GM10266 (cell line): ENCODE data around the gene PTPRA.

Experiments used
- DNase-seq: peaks from one replicate; pipeline ENCODE4 v3.0.0; 2012; ENCODE audit errors: extremely low spot score
- CTCF ChIP-seq: IDR thresholded peaks from 2 replicates; pipeline ENCODE4 v1.5.1; 2012; ENCODE audit warnings: mild to moderate bottlenecking, low read depth; ENCODE audit not compliant: control insufficient read depth, insufficient read depth; ENCODE audit errors: missing control alignments

The PTPRA gene

GRCh38 chr20:2917266-2917665 lies 44.0 kb downstream of the PTPRA start:
- DNase-seq: no peak
- no peak for TF ChIP-seq CTCF

- TF ChIP-seq CTCF: no peak
- no peak for DNase-seq
Measured at GRCh38 chr20:2918096-2919049, 45.1 kb downstream of the PTPRA start.

- no peak for TF ChIP-seq CTCF
- DNase-seq: no peak
Measured at GRCh38 chr20:2919518-2920245, 46.4 kb downstream of the PTPRA start.

- no peak for TF ChIP-seq CTCF
- no peak for DNase-seq
Measured at GRCh38 chr20:2920473-2920872, 47.2 kb downstream of the PTPRA start.

GRCh38 chr20:2921506-2921905 lies 48.2 kb downstream of the PTPRA start:
- TF ChIP-seq CTCF: no peak
- DNase-seq: no peak

GRCh38 chr20:2922957-2923356 lies 49.7 kb downstream of the PTPRA start:
- TF ChIP-seq CTCF: no peak
- no peak for DNase-seq

GRCh38 chr20:2930538-2930937 lies 57.3 kb downstream of the PTPRA start:
- DNase-seq: no peak
- TF ChIP-seq CTCF: no peak
